A673 (cell line): ENCODE measurements around the gene SLAIN2. TPM values are rescaled to one million over a fixed set of nuclear protein-coding genes. Genes with fewer than 3 reads are reported as not detected.

ENCODE experiments used
- BruUV-seq: library from RNA; stranded (reverse); fragments of 400-500 nt; replicated peaks from 2 replicates; lab custom pipeline; 2021; lab: Mats Ljungman, UMichigan
- CTCF ChIA-PET: fragments of 300-600 bp; sonication (Branson Sonifier 250); formaldehyde crosslinking; loops from one replicate; lab custom pipeline; 2022; ENCODE audit warnings: antibody characterized with exemption; lab: Charles Lee
- POLR2A ChIA-PET: fragments of 300-600 bp; sonication (Branson Sonifier 250); formaldehyde crosslinking; loops from one replicate; lab custom pipeline; 2022; ENCODE audit warnings: antibody characterized with exemption; ENCODE audit not compliant: low non-redundant PET; lab: Charles Lee
- DNase-seq: peaks from one replicate; pipeline ENCODE4 v3.0.0-alpha.2; 2015; ENCODE audit warnings: low spot score
- H3K27ac ChIP-seq: fragments of 200-600 bp; sonication (generic); 2 replicates; pipeline ENCODE4 v1.5.1; 2016; ENCODE audit warnings: mixed run types, low read depth, mild to moderate bottlenecking, mixed read lengths, antibody characterized with exemption, low read length; ENCODE audit not compliant: poor library complexity, severe bottlenecking
- H3K27me3 ChIP-seq: fragments of 200-600 bp; sonication (generic); replicated peaks from 2 replicates; pipeline ENCODE4 v1.6.1; 2017; ENCODE audit warnings: mixed run types, low read depth, mild to moderate bottlenecking, mixed read lengths, antibody characterized with exemption, low read length; ENCODE audit not compliant: insufficient read depth, poor library complexity
- H3K36me3 ChIP-seq: fragments of 200-600 bp; sonication (generic); 2 replicates; pipeline ENCODE4 v1.6.1; 2016; ENCODE audit warnings: mixed run types, mild to moderate bottlenecking, mixed read lengths, antibody characterized with exemption, low read length; ENCODE audit not compliant: insufficient read depth, poor library complexity, severe bottlenecking
- H3K4me1 ChIP-seq: fragments of 200-600 bp; sonication (generic); 2 replicates; pipeline ENCODE4 v1.6.1; 2017; ENCODE audit warnings: mixed run types, mild to moderate bottlenecking, mixed read lengths, antibody characterized with exemption, low read length; ENCODE audit not compliant: insufficient read depth, poor library complexity, severe bottlenecking
- H3K4me3 ChIP-seq: fragments of 200-600 bp; sonication (generic); 2 replicates; pipeline ENCODE4 v1.5.1; 2016; ENCODE audit warnings: low read depth, mixed run types, mild to moderate bottlenecking, mixed read lengths, low read length; ENCODE audit not compliant: poor library complexity, severe bottlenecking
- H3K9me3 ChIP-seq: fragments of 200-600 bp; sonication (generic); 2 replicates; pipeline ENCODE4 v1.6.1; 2016; ENCODE audit warnings: mixed run types, low read depth, mild to moderate bottlenecking, mixed read lengths, antibody characterized with exemption, low read length; ENCODE audit not compliant: poor library complexity, severe bottlenecking
- CTCF ChIP-seq: fragments of 300-800, 200-600 bp; sonication (generic); conservative IDR thresholded peaks from 2 replicates; pipeline ENCODE4 v1.5.1; 2017; ENCODE audit warnings: low read depth, mild to moderate bottlenecking, antibody characterized with exemption, low read length, moderate library complexity, mixed read lengths
- EZH2 ChIP-seq: fragments of 200-600 bp; sonication (generic); IDR thresholded peaks from 2 replicates; pipeline ENCODE4 v1.6.1; 2017; ENCODE audit warnings: borderline replicate concordance, low read depth, mild to moderate bottlenecking, mixed read lengths, antibody characterized with exemption, low read length; ENCODE audit not compliant: poor library complexity, severe bottlenecking
- intact Hi-C: fragments of 100-400 bp; cut with micrococcal nuclease; formaldehyde crosslinking; loops from one replicate; pipeline ENCODE4 v1.10.0; 2022; ENCODE audit not compliant: unreplicated experiment
- total RNA-seq: library from RNA; stranded (reverse); gene quantifications from 2 replicates; pipeline ENCODE4 v1.2.3, GENCODE V29; 2021

Gene SLAIN2
- total RNA-seq, 1 experiment from 2014 or later: 74.0 TPM

GRCh38 chr4:48431401-48431800, 90.1 kb downstream of the SLAIN2 start:
- H3K9me3 ChIP-seq: no peaks in the 10 kb centered on the region
- H3K4me1 ChIP-seq: no peaks in the 10 kb centered on the region
- intact Hi-C loops: no loop called here
- ChIA-PET CTCF (no interaction called here), POLR2A (no interaction called here)
- TF ChIP-seq EZH2 (no peak), CTCF (no peak)
- H3K36me3 ChIP-seq: no peaks in the 10 kb centered on the region
- no peak for DNase-seq
- H3K4me3 ChIP-seq: no peak overlapping the region
- BruUV-seq: no TSS peak
- H3K27ac ChIP-seq: no peak overlapping the region
- no peaks in the 10 kb centered on the region for H3K27me3 ChIP-seq

- DNase-seq: no peak
- H3K9me3 ChIP-seq: no peaks in the 10 kb centered on the region
- no peak overlapping the region for H3K4me3 ChIP-seq
- POLR2A ChIA-PET: no interaction called here
- intact Hi-C loops: no loop called here
- BruUV-seq: no TSS peak
- CTCF ChIA-PET: no interaction called here
- no peaks in the 10 kb centered on the region for H3K36me3 ChIP-seq
- no peaks in the 10 kb centered on the region for H3K27me3 ChIP-seq
- no peaks in the 10 kb centered on the region for H3K4me1 ChIP-seq
- H3K27ac ChIP-seq: no peak overlapping the region
- TF ChIP-seq CTCF (no peak), EZH2 (no peak)
These were observed 90.7 kb downstream of the SLAIN2 start for GRCh38 chr4:48432017-48432416.

GRCh38 chr4:48436318-48436717, 95.0 kb downstream of the SLAIN2 start:
- Histone ChIP-seq H3K36me3 (no peaks in the 10 kb centered on the region), H3K27ac (no peak overlapping the region), H3K4me1 (no peaks in the 10 kb centered on the region), H3K27me3 (no peaks in the 10 kb centered on the region), H3K4me3 (no peak overlapping the region), H3K9me3 (no peaks in the 10 kb centered on the region)
- BruUV-seq: no TSS peak
- intact Hi-C loops: no loop called here
- ChIA-PET CTCF (no interaction called here), POLR2A (no interaction called here)
- TF ChIP-seq CTCF (no peak), EZH2 (no peak)
- DNase-seq: no peak
